GM18526 (cell line): ENCODE data around the gene OTUD1.

Source experiments
- POLR2A ChIP-seq: IDR thresholded peaks from 3 replicates; pipeline ENCODE4 v1.6.1; 2011; ENCODE audit not compliant: insufficient read length; ENCODE audit errors: extremely low read depth

The OTUD1 gene

GRCh38 chr10:23418051-23418681 is 20.7 kb upstream of the OTUD1 start:
- no peak for TF ChIP-seq POLR2A

- TF ChIP-seq POLR2A: no peak
Measured at GRCh38 chr10:23419201-23419600, 19.7 kb upstream of the OTUD1 start.

- TF ChIP-seq POLR2A: no peak
Measured at GRCh38 chr10:23419655-23420329, 19.1 kb upstream of the OTUD1 start.

GRCh38 chr10:23421397-23421796 is 17.5 kb upstream of the OTUD1 start:
- no peak for TF ChIP-seq POLR2A

- TF ChIP-seq POLR2A: no peak
Measured at GRCh38 chr10:23422003-23422411, 16.9 kb upstream of the OTUD1 start.

- no peak for TF ChIP-seq POLR2A
Measured at GRCh38 chr10:23432166-23432565, 6.7 kb upstream of the OTUD1 start.

GRCh38 chr10:23432639-23433038 is 6.2 kb upstream of the OTUD1 start:
- no peak for TF ChIP-seq POLR2A

GRCh38 chr10:23433701-23434100 is 5.2 kb upstream of the OTUD1 start:
- no peak for TF ChIP-seq POLR2A

- TF ChIP-seq POLR2A: no peak
Measured at GRCh38 chr10:23435378-23435777, 3.5 kb upstream of the OTUD1 start.

GRCh38 chr10:23436983-23437382 is 1.9 kb upstream of the OTUD1 start:
- TF ChIP-seq POLR2A: no peak

GRCh38 chr10:23437963-23438546 is 820 bp upstream of the OTUD1 start:
- no peak for TF ChIP-seq POLR2A

GRCh38 chr10:23439452-23439960 is 631 bp downstream of the OTUD1 start:
- TF ChIP-seq POLR2A: no peak

GRCh38 chr10:23439961-23440889 is 1.4 kb downstream of the OTUD1 start:
- TF ChIP-seq POLR2A: no peak

- TF ChIP-seq POLR2A: no peak
Measured at GRCh38 chr10:23441251-23441650, 2.4 kb downstream of the OTUD1 start.

GRCh38 chr10:23442936-23443335 is 4.1 kb downstream of the OTUD1 start:
- no peak for TF ChIP-seq POLR2A
